GM19468 (cell line): Measurements from ENCODE around the gene NEDD4.
"Not testable (repeated sequence)": the region's sequence is repeated elsewhere in the genome, so short reads cannot be mapped to it uniquely, and the experiment has no call there.

Experiments used
- ATAC-seq: cut with Tn5 transposase; IDR thresholded peaks from one replicate; pipeline ENCODE4 v1.9.1; 2021; ENCODE audit warnings: mild to moderate bottlenecking, moderate library complexity, moderate number of reproducible peaks; ENCODE audit not compliant: unreplicated experiment; ENCODE audit errors: extremely low read depth

Gene NEDD4

DNA sequence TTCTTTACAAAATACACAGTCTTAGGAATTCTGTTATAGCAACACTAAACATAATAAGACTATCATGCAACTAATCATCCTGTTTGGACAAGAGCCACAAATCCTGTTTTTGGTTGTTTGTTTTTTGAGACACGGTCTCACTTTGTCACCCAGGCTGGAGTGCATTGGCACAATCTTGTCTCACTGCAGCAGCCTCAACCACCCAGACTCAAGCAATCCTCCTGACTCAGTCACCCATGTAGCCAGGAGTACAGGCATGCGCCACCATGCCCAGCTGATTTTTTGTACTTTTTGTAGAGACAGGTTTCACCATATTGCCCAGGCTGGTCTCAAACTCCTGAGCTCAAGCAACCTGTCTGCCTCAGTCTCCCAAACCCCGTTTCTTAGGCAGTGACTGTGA lies 28.3 kb downstream of the NEDD4 start:
- ATAC-seq = no peak

- ATAC-seq = no peak
These were observed 32.5 kb downstream of the NEDD4 start for GRCh38 chr15:55960946-55961345.

GRCh38 chr15:55959744-55960447 lies 33.5 kb downstream of the NEDD4 start:
- no peak for ATAC-seq

GRCh38 chr15:55958349-55958748 lies 35.1 kb downstream of the NEDD4 start:
- no peak for ATAC-seq

DNA sequence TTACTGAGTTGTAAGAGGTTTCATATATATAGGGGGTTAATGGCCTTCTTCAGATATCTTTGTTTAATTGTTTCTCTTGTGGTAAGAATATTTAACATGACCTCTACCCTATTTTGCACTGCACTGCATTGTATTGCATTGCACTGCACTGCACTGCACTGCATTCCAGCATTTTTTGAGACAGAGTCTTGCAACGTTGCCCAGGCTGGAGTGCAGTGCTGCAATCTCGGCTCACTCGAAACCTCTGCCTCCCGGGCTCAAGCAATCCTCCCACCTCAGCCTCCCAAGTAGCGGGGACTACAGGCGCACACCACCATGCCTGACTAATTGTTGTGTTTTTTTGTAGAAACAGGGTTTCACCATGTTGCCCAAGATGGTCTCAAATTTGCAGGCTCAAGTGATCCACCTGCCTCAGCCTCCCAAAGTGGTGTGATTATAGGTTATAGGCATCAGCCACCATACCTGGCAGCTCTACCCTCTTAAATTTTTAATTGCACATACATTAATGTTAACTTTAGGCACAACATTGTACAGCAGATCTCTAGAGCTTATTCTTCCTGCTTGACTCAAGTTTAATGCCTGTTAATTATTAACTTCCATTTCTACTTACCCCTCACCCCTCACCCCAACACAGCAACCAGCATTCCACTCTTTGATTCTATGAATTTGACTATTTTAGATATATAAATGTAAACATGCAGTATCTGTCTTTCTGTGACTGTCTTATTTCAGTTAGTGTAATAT lies 38.4 kb downstream of the NEDD4 start:
- no peak for ATAC-seq

- not testable (repeated sequence) for ATAC-seq
These were observed 40.7 kb downstream of the NEDD4 start for GRCh38 chr15:55952501-55953274.

DNA sequence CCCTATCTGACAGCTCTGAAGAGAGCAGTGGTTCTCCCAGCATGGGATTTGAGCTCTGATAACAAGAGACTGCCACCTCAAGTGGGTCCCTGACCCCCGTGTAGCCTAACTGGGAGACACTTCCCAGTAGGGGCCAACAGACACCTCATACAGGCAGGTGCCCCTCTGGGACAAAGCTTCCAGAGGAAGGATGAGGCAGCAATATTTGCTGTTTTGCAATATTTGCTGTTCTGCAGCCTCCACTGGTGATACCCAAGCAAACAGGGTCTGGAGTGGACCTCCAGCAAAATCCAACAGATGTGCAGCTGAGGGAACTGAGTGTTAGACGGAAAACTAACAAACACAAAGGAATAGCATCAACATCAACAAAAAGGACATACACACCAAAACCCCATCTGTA lies 48.8 kb downstream of the NEDD4 start:
- ATAC-seq = not testable (repeated sequence)

DNA sequence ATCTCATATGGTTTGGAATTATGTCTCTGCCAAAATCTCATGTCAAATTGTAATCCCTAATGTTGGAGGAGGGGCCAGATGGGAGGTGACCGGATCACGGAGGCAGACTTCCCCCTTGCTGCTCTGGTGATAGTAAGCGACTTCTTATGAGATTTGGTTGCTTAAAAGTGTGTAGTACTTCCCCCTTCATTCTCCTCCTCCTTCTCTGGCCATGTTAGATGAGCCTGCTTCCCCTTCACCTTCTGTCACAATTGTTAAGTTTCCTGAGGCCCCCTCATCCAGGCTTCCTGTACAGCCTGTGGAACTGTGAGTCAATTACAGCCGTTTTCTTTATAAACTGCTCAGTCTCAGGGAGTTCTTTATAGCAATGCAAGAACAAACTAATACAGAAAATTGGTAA lies 51.1 kb downstream of the NEDD4 start:
- no peak for ATAC-seq

GRCh38 chr15:55937040-55937439 lies 56.4 kb downstream of the NEDD4 start:
- ATAC-seq = no peak

GRCh38 chr15:55928955-55929354 lies 64.5 kb downstream of the NEDD4 start:
- no peak for ATAC-seq

- ATAC-seq = no peak
These were observed 71.7 kb downstream of the NEDD4 start for GRCh38 chr15:55921744-55922143.

DNA sequence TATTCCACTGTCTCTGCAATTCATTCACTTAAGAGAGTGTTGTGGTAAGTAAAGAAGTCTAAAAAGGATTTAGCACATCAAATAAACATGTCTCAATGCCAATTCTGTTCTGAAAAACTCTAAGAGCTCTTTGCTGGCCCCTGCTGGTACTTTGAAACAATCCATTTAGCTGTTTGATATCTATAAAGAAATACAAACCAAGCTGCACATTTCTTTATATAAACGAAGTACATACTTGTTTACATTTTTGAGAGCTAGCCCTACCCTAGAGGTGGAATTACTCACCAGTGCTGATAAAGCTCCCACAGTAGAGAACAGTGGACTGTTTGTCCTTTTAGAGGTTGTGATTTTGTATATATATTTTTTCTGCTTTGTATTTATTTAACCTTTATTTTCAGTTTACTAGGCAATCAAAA lies 75.5 kb downstream of the NEDD4 start:
- no peak for ATAC-seq

- no peak for ATAC-seq
These were observed 76.6 kb downstream of the NEDD4 start for GRCh38 chr15:55916666-55917409.

- no peak for ATAC-seq
These were observed 77.4 kb downstream of the NEDD4 start for GRCh38 chr15:55915876-55916567.

DNA sequence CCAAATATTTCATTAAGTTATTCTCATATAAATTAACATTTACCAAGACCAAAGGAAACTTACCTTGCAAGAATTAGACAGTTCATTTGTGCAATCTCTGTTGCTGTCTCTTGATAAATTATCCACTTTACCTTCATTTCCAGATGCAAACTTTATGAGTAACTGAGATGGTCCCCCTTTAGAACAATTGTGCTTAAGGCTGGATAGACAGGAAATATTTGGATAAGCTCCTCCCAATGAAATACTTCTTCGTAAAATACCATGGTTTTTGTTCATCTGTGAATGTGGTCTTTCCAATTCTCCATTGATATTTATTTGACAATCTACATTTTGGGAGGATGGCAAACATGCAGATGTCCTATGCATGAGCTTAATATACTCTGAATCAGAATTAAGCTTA lies 78.2 kb downstream of the NEDD4 start:
- ATAC-seq = no peak

DNA sequence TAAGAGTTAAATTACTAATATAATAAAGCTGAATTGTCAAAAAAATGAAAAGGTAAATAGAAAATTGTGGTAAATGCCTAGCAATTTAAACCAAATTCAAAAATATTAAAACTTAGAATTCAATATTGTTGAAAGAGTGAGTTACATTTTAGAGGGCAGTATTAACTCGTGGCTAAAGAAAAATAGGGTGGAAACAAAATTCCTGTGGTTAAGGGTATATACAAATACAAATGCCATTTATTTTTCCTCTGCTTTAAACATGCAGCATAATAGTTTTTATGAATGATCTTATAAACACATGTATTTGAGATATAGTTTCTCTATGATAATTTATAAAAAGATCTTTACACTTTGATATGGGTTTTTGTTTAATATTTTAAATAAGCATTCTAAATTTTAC lies 79.0 kb downstream of the NEDD4 start:
- ATAC-seq = no peak

- ATAC-seq = no peak
These were observed 80.4 kb downstream of the NEDD4 start for GRCh38 chr15:55912982-55913381.

GRCh38 chr15:55909036-55909811 lies 84.2 kb downstream of the NEDD4 start:
- no peak for ATAC-seq

DNA sequence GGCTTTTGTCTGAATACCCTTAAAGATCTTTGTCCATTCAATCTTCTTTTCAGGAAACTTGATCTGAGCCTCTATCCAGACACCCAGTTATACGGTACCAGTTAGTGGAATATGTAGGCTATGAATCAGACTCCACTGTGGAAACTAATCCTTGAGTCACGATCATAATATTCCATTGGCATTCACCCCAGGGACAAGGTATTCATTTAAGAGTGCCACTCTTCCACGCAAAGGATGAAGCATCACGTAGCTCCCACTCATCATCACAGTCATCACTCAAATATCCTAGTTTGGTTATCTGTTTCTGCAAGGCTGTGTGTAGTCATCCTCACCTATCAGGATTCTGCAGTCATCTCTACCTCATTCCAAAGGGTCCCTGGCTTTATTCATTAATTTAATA lies 85.6 kb downstream of the NEDD4 start:
- no peak for ATAC-seq
